GM12878 (cell line): ENCODE data around the gene PDE8B. TPM values are rescaled to one million over a fixed set of nuclear protein-coding genes. Genes with fewer than 3 reads are reported as not detected.

Experiments used
- ATAC-seq: fragments of 200-7000 bp; cut with Tn5 transposase; 3 replicates; pipeline ENCODE4 v1.9.1; 2020; ENCODE audit warnings: mild to moderate bottlenecking, moderate library complexity
- BruUV-seq: library from RNA; stranded (reverse); fragments of 400-500 nt; replicated peaks from 2 replicates; lab custom pipeline; 2021; lab: Mats Ljungman, UMichigan
- CTCF ChIA-PET: fragments of 300-600 bp; sonication (Branson Sonifier 250); formaldehyde crosslinking; extraction: SDS; loops from one replicate; lab custom pipeline; 2021; ENCODE audit warnings: inconsistent platforms; lab: Yijun Ruan, JAX
- POLR2A ChIA-PET: fragments of 350-600 bp; formaldehyde crosslinking; extraction: SDS; loops from one replicate; lab custom pipeline; 2021; ENCODE audit warnings: inconsistent platforms; lab: Charles Lee
- RAD21 ChIA-PET: fragments of 300-600 bp; sonication (Branson Sonifier 250); formaldehyde crosslinking; loops from one replicate; lab custom pipeline; 2023; ENCODE audit warnings: antibody characterized with exemption; ENCODE audit not compliant: unreplicated experiment; lab: Charles Lee
- SMC1A ChIA-PET: fragments of 300-600 bp; sonication (Branson Sonifier 250); formaldehyde crosslinking; loops from one replicate; lab custom pipeline; 2023; ENCODE audit not compliant: unreplicated experiment, uncharacterized antibody; lab: Charles Lee
- DNase-seq: peaks from one replicate; pipeline ENCODE4 v3.0.0-alpha.2; 2011; ENCODE audit warnings: low read depth, low spot score
- FAIRE-seq: peaks from 3 replicates; lab custom pipeline; 2011; peaks lifted over from hg19 to GRCh38; lab: Jason Lieb, UNC
- H2AFZ ChIP-seq: 2 replicates; pipeline ENCODE4 v1.6.0; 2011; ENCODE audit warnings: low read depth, low read length, control low read depth; ENCODE audit not compliant: control insufficient read depth
- H3K27ac ChIP-seq: 2 replicates; pipeline ENCODE4 v1.5.1; 2011; ENCODE audit warnings: control low read depth; ENCODE audit not compliant: control insufficient read depth, insufficient read depth
- H3K27me3 ChIP-seq, 2 experiments: replicated peaks in 1 of 2; 2 replicates each; pipeline versions ENCODE4 v1.6.0 to v1.6.1; 2011; ENCODE audit warnings: low read length in 1 of 2; ENCODE audit not compliant: control insufficient read depth in 2 of 2, insufficient read depth in 2 of 2
- H3K36me3 ChIP-seq, 2 experiments: 2 replicates each; pipeline ENCODE4 v1.5.1; 2011; ENCODE audit warnings: low read length in 1 of 2; ENCODE audit not compliant: control insufficient read depth in 2 of 2, insufficient read depth in 2 of 2
- H3K4me1 ChIP-seq: 2 replicates; pipeline ENCODE4 v1.6.1; 2011; ENCODE audit warnings: mild to moderate bottlenecking, low read length, moderate library complexity, mixed read lengths; ENCODE audit not compliant: control insufficient read depth, insufficient read depth
- H3K4me2 ChIP-seq: 2 replicates; pipeline ENCODE4 v1.6.0; 2011; ENCODE audit warnings: control low read depth; ENCODE audit not compliant: control insufficient read depth, insufficient read depth
- H3K4me3 ChIP-seq: fragments of 200-600 bp; sonication (generic); 2 replicates; pipeline ENCODE4 v1.5.1; 2016
- H3K79me2 ChIP-seq: 2 replicates; pipeline ENCODE4 v1.6.0; 2011; ENCODE audit warnings: low read length; ENCODE audit not compliant: control insufficient read depth, insufficient read depth
- H3K9ac ChIP-seq: 2 replicates; pipeline ENCODE4 v1.8.0; 2011; ENCODE audit warnings: low read length, control low read depth, mixed read lengths; ENCODE audit not compliant: control insufficient read depth, insufficient read depth
- H3K9me3 ChIP-seq: replicated peaks from 3 replicates; pipeline ENCODE4 v1.5.1; 2011; ENCODE audit warnings: mild to moderate bottlenecking, low read length; ENCODE audit not compliant: control insufficient read depth, insufficient read depth
- H4K20me1 ChIP-seq: 2 replicates; pipeline ENCODE4 v1.6.0; 2011; ENCODE audit not compliant: control insufficient read depth, insufficient read depth
- CBX5 ChIP-seq: sonication (generic); IDR thresholded peaks from 2 replicates; pipeline ENCODE4 v1.6.1; 2016; ENCODE audit warnings: low read depth, moderate library complexity, mild to moderate bottlenecking, inconsistent platforms
- E2F8 ChIP-seq: fragments of 450-650 bp; IDR thresholded peaks from 2 replicates; pipeline ENCODE4 v1.6.1; 2018; ENCODE audit warnings: mild to moderate bottlenecking, low read depth, moderate library complexity; ENCODE audit not compliant: partially characterized antibody
- EZH2 ChIP-seq: IDR thresholded peaks from 2 replicates; pipeline ENCODE4 v1.6.1; 2012; ENCODE audit warnings: low read depth, mild to moderate bottlenecking, control low read depth, inconsistent platforms, low read length, borderline replicate concordance; ENCODE audit not compliant: control insufficient read depth
- FOXK2 ChIP-seq: fragments of 450-650 bp; IDR thresholded peaks from 2 replicates; pipeline ENCODE4 v1.6.1; 2017; ENCODE audit warnings: mild to moderate bottlenecking, moderate library complexity
- HSF1 ChIP-seq: fragments of 150-350 bp; IDR thresholded peaks from 2 replicates; pipeline ENCODE4 v1.6.1; 2014; ENCODE audit warnings: mild to moderate bottlenecking, low read depth, low read length
- IRF5 ChIP-seq: fragments of 450-650 bp; IDR thresholded peaks from 2 replicates; pipeline ENCODE4 v1.6.1; 2017; ENCODE audit warnings: borderline replicate concordance
- KDM1A ChIP-seq: fragments of 200-600 bp; sonication (generic); IDR thresholded peaks from 2 replicates; pipeline ENCODE4 v1.6.1; 2016; ENCODE audit warnings: borderline replicate concordance
- NR2C2 ChIP-seq: IDR thresholded peaks from 2 replicates; pipeline ENCODE4 v1.6.1; 2011; ENCODE audit warnings: borderline replicate concordance, low read depth; ENCODE audit not compliant: control insufficient read depth, insufficient read length
- PAX5 ChIP-seq: IDR thresholded peaks from 2 replicates; pipeline ENCODE4 v1.6.1; 2011; ENCODE audit warnings: low read depth, low read length, borderline replicate concordance
- POLR2A ChIP-seq: IDR thresholded peaks from 2 replicates; pipeline ENCODE4 v1.6.1; 2011; ENCODE audit warnings: low read depth, mild to moderate bottlenecking, low read length
- SP1 ChIP-seq: IDR thresholded peaks from one replicate; pipeline ENCODE4 v1.6.1; 2011; ENCODE audit warnings: low read depth, low read length
- TCF12 ChIP-seq: IDR thresholded peaks from 2 replicates; pipeline ENCODE4 v1.6.1; 2011; ENCODE audit warnings: low read depth, mild to moderate bottlenecking, low read length
- ZNF24 ChIP-seq: fragments of 450-650 bp; IDR thresholded peaks from 2 replicates; pipeline ENCODE4 v1.6.1; 2017; ENCODE audit warnings: antibody characterized with exemption, mild to moderate bottlenecking
- WGBS: methylation state at CpG from one replicate; pipeline ENCODE4 v1.1.6; 2016; ENCODE audit warnings: low lambda C conversion rate; ENCODE audit not compliant: insufficient replicate concordance, insufficient coverage; ENCODE audit errors: missing lambda C conversion rate; 5-methylcytosine and 5-hydroxymethylcytosine counted together
- in situ Hi-C: fragments of 300-500 bp; cut with MboI; formaldehyde crosslinking; loops from 9 replicates; pipeline ENCODE4 v1.14.3; 2018; ENCODE audit warnings: mixed read lengths
- intact Hi-C: fragments of 100-400 bp; cut with micrococcal nuclease; formaldehyde crosslinking; loops from one replicate; pipeline ENCODE4 v1.14.2; 2022; ENCODE audit not compliant: unreplicated experiment
- polyA plus RNA-seq, 11 experiments: library from polyadenylated mRNA; depleted of rRNA in 4 of 11; unstranded in 6 of 11; stranded (reverse) in 5 of 11; fragments of >200 nt; fragmentation: Nextera tagmentation in 4 of 11; fragmentation: Illumina TruSeq in 1 of 11; extraction: Ambion mirVana in 4 of 11; extraction: Trizol in 1 of 11; gene quantifications; 1 replicate in 1 of 11; 2 replicates in 10 of 11; pipeline versions ENCODE4 v1.2.1 to v1.2.3, GENCODE V29; 2011 to 2016; ENCODE audit warnings: inconsistent platforms in 2 of 11, missing spikeins in 2 of 11, low read depth in 1 of 11
- total RNA-seq, 4 experiments: library from RNA; depleted of rRNA in 3 of 4; stranded (reverse); fragments of >200 nt in 3 of 4; fragmentation: Illumina TruSeq in 1 of 4; extraction: Trizol in 1 of 4; gene quantifications; 2 replicates each; pipeline versions ENCODE4 v1.2.1 to v1.2.3, GENCODE V29; 2013 to 2021

Gene PDE8B
- total and polyA plus RNA-seq, 10 of the 15 experiments (the other 5 are each of a cell fraction or from before 2014, with no cell fraction given) = 0.03 to 0.44 (median 0.20) TPM; not detected in 3

GRCh38 chr5:77449981-77450380, 239.5 kb downstream of the PDE8B start (continued):
- no peak for TF ChIP-seq E2F8
- no peak for TF ChIP-seq FOXK2
- TF ChIP-seq NR2C2 = no peak
- no peak for TF ChIP-seq IRF5
- TF ChIP-seq HSF1 = no peak

GRCh38 chr5:77452351-77452750, 241.9 kb downstream of the PDE8B start:
- in situ Hi-C loops (no loop called here), intact Hi-C loops (no loop called here)
- Histone ChIP-seq H3K9ac (no peak overlapping the region), H2AFZ (no peak overlapping the region), H3K4me2 (no peak overlapping the region), H4K20me1 (no peaks in the 10 kb centered on the region), H3K27ac (no peak overlapping the region), H3K9me3 (no peaks in the 10 kb centered on the region; the same call in 2 of the 3 replicates), H3K79me2 (no peaks in the 10 kb centered on the region), H3K27me3 (no peaks in the 10 kb centered on the region), H3K4me3 (no peak overlapping the region), H3K36me3 (peaks cover 3 to 16% of the 10 kb centered on the region in 2 experiments), H3K4me1 (no peaks in the 10 kb centered on the region)
- FAIRE-seq (no peak), ATAC-seq (no peak), DNase-seq (no peak)
- 94% methylated on average over 1 of the region's 1 CpG for WGBS
- ChIA-PET CTCF (interaction anchor here (1.1 kb wide), 1 partner anchor 78 kb away, joined by 3 read pairs; no protein-coding TSS in a partner anchor), RAD21 (no interaction called here), SMC1A (interaction anchor here (1.0 to 1.1 kb wide), 2 partner anchors 25 to 80 kb away, joined by 3 read pairs; no protein-coding TSS in a partner anchor), POLR2A (interaction anchor here (0.6 kb wide), 2 partner anchors 11 to 242 kb away, joined by 3 to 4 read pairs; no protein-coding TSS in a partner anchor)
- TF ChIP-seq TCF12 (no peak), POLR2A (no peak), SP1 (no peak), CBX5 (no peak), EZH2 (no peak), ZNF24 (no peak), PAX5 (no peak), KDM1A (no peak)
- BruUV-seq = no TSS peak
